Measurements from ENCODE around the gene PSMC4.

Gene PSMC4

GRCh38 chr19:39970675-39971379 lies at the start of gene PSMC4:
TSS of gene PSMC4 (plus strand) at chr19:39971165. CDS start at chr19:39971203, 38 bp downstream.
- peak; percentile 99 for DNase-seq (ENCODE audit: low spot score)

- no peak for DNase-seq (ENCODE audit: low spot score)
These were observed 47.1 kb upstream of the PSMC4 start for GRCh38 chr19:39923862-39924261.

GRCh38 chr19:39924389-39924788 lies 46.6 kb upstream of the PSMC4 start:
- DNase-seq (ENCODE audit: low spot score) = no peak

- DNase-seq (ENCODE audit: low spot score) = no peak
These were observed 46.0 kb upstream of the PSMC4 start for GRCh38 chr19:39924952-39925351.

GRCh38 chr19:39926170-39926760 lies 44.7 kb upstream of the PSMC4 start:
- no peak for DNase-seq (ENCODE audit: low spot score)

- no peak for DNase-seq (ENCODE audit: low spot score)
These were observed 43.9 kb upstream of the PSMC4 start for GRCh38 chr19:39927076-39927475.

GRCh38 chr19:39927524-39928356 lies 43.2 kb upstream of the PSMC4 start:
- DNase-seq (ENCODE audit: low spot score) = no peak

- DNase-seq (ENCODE audit: low spot score) = no peak
These were observed 42.6 kb upstream of the PSMC4 start for GRCh38 chr19:39928357-39928725.

- no peak for DNase-seq (ENCODE audit: low spot score)
These were observed 41.2 kb upstream of the PSMC4 start for GRCh38 chr19:39929750-39930149.

- DNase-seq (ENCODE audit: low spot score) = no peak
These were observed 36.2 kb upstream of the PSMC4 start, which contains the start of gene FCGBP for GRCh38 chr19:39934584-39935363. TSS of gene FCGBP (minus strand) at chr19:39934634.

GRCh38 chr19:39935364-39935661 lies 35.7 kb upstream of the PSMC4 start:
- DNase-seq (ENCODE audit: low spot score) = no peak

GRCh38 chr19:39936020-39936419 lies 34.9 kb upstream of the PSMC4 start:
- no peak for DNase-seq (ENCODE audit: low spot score)

- no peak for DNase-seq (ENCODE audit: low spot score)
These were observed 34.3 kb upstream of the PSMC4 start for GRCh38 chr19:39936622-39937021.

GRCh38 chr19:39937094-39937720 lies 33.8 kb upstream of the PSMC4 start:
- no peak for DNase-seq (ENCODE audit: low spot score)

GRCh38 chr19:39937787-39938186 lies 33.2 kb upstream of the PSMC4 start:
- DNase-seq (ENCODE audit: low spot score) = no peak

GRCh38 chr19:39939556-39939955 lies 31.4 kb upstream of the PSMC4 start:
- no peak for DNase-seq (ENCODE audit: low spot score)

- DNase-seq (ENCODE audit: low spot score) = no peak
These were observed 30.6 kb upstream of the PSMC4 start for GRCh38 chr19:39940221-39940833.

GRCh38 chr19:39941151-39941550 lies 29.8 kb upstream of the PSMC4 start:
- DNase-seq (ENCODE audit: low spot score) = no peak

- DNase-seq (ENCODE audit: low spot score) = peak; percentile 76
These were observed 29.2 kb upstream of the PSMC4 start for GRCh38 chr19:39941615-39942365.

GRCh38 chr19:39942366-39942730 lies 28.6 kb upstream of the PSMC4 start:
- DNase-seq (ENCODE audit: low spot score) = no peak

- no peak for DNase-seq (ENCODE audit: low spot score)
These were observed 27.4 kb upstream of the PSMC4 start for GRCh38 chr19:39943586-39943985.
